Prostate gland (tissue), 2 donors: ENCODE results near the gene GREB1.

ENCODE experiments used
- POLR2A ChIP-seq: fragments of 450-650 bp; IDR thresholded peaks from one replicate; pipeline ENCODE4 v1.6.1; 2016; ENCODE audit warnings: antibody characterized with exemption, mild to moderate bottlenecking
- POLR2AphosphoS5 ChIP-seq: sonication (generic); formaldehyde crosslinking; IDR thresholded peaks from one replicate; pipeline ENCODE4 v1.6.1; 2017; ENCODE audit warnings: antibody characterized with exemption
- TF ChIP-seq, protein P1 (sequence below), 4 experiments: fragments of 200-600 bp in 2 of 4; fragments of 450-650 bp in 2 of 4; sonication (generic) in 2 of 4; IDR thresholded peaks; 1 replicate in 3 of 4; 2 replicates in 1 of 4; pipeline ENCODE4 v1.5.1; 2016 to 2019; ENCODE audit warnings: antibody characterized with exemption in 4 of 4, mild to moderate bottlenecking in 2 of 4, moderate library complexity in 2 of 4

- TF ChIP-seq, protein P1, sequence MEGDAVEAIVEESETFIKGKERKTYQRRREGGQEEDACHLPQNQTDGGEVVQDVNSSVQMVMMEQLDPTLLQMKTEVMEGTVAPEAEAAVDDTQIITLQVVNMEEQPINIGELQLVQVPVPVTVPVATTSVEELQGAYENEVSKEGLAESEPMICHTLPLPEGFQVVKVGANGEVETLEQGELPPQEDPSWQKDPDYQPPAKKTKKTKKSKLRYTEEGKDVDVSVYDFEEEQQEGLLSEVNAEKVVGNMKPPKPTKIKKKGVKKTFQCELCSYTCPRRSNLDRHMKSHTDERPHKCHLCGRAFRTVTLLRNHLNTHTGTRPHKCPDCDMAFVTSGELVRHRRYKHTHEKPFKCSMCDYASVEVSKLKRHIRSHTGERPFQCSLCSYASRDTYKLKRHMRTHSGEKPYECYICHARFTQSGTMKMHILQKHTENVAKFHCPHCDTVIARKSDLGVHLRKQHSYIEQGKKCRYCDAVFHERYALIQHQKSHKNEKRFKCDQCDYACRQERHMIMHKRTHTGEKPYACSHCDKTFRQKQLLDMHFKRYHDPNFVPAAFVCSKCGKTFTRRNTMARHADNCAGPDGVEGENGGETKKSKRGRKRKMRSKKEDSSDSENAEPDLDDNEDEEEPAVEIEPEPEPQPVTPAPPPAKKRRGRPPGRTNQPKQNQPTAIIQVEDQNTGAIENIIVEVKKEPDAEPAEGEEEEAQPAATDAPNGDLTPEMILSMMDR (IDR thresholded peaks at IDR 0.05): no peak
- TF ChIP-seq POLR2A (no peak), POLR2AphosphoS5 (no peak)
Observed at GRCh38 chr2:11567631-11568031, 33.8 kb downstream of the GREB1 start.
